ENCODE data around the gene MUC20.

MUC20 gene

GRCh38 chr3:195763076-195763830 lies 42.5 kb downstream of the MUC20 start:
- TF ChIP-seq CTCF (IDR thresholded peaks at IDR 0.05): no peak

- TF ChIP-seq CTCF (IDR thresholded peaks at IDR 0.05): no peak
Observed at GRCh38 chr3:195763843-195764825, 43.4 kb downstream of the MUC20 start.

- TF ChIP-seq CTCF (IDR thresholded peaks at IDR 0.05): no peak
Observed at GRCh38 chr3:195764961-195765706, 44.4 kb downstream of the MUC20 start.

- TF ChIP-seq CTCF (IDR thresholded peaks at IDR 0.05): no peak
Observed at GRCh38 chr3:195766671-195767070, 45.9 kb downstream of the MUC20 start.

GRCh38 chr3:195767792-195768191 lies 47.0 kb downstream of the MUC20 start:
- no peak for TF ChIP-seq CTCF (IDR thresholded peaks at IDR 0.05)

- no peak for TF ChIP-seq CTCF (IDR thresholded peaks at IDR 0.05)
Observed at GRCh38 chr3:195768414-195768813, 47.6 kb downstream of the MUC20 start.

- TF ChIP-seq CTCF (IDR thresholded peaks at IDR 0.05): no peak
Observed at GRCh38 chr3:195768831-195769303, 48.1 kb downstream of the MUC20 start.

Data from LNCAP (cell line).